GM12878 (cell line): Measurements from ENCODE around the gene BTG4. TPM values are rescaled to one million over a fixed set of nuclear protein-coding genes. Genes with fewer than 3 reads are reported as not detected.

ENCODE experiments used
- ATAC-seq: fragments of 200-7000 bp; cut with Tn5 transposase; 3 replicates; pipeline ENCODE4 v1.9.1; 2020; ENCODE audit warnings: mild to moderate bottlenecking, moderate library complexity
- BruUV-seq: library from RNA; stranded (reverse); fragments of 400-500 nt; replicated peaks from 2 replicates; lab custom pipeline; 2021; lab: Mats Ljungman, UMichigan
- CTCF ChIA-PET: fragments of 300-600 bp; sonication (Branson Sonifier 250); formaldehyde crosslinking; extraction: SDS; loops from one replicate; lab custom pipeline; 2021; ENCODE audit warnings: inconsistent platforms; lab: Yijun Ruan, JAX
- POLR2A ChIA-PET: fragments of 350-600 bp; formaldehyde crosslinking; extraction: SDS; loops from one replicate; lab custom pipeline; 2021; ENCODE audit warnings: inconsistent platforms; lab: Charles Lee
- RAD21 ChIA-PET: fragments of 300-600 bp; sonication (Branson Sonifier 250); formaldehyde crosslinking; loops from one replicate; lab custom pipeline; 2023; ENCODE audit warnings: antibody characterized with exemption; ENCODE audit not compliant: unreplicated experiment; lab: Charles Lee
- SMC1A ChIA-PET: fragments of 300-600 bp; sonication (Branson Sonifier 250); formaldehyde crosslinking; loops from one replicate; lab custom pipeline; 2023; ENCODE audit not compliant: unreplicated experiment, uncharacterized antibody; lab: Charles Lee
- DNase-seq: peaks from one replicate; pipeline ENCODE4 v3.0.0-alpha.2; 2011; ENCODE audit warnings: low read depth, low spot score
- FAIRE-seq: peaks from 3 replicates; lab custom pipeline; 2011; peaks lifted over from hg19 to GRCh38; lab: Jason Lieb, UNC
- H2AFZ ChIP-seq: 2 replicates; pipeline ENCODE4 v1.6.0; 2011; ENCODE audit warnings: low read depth, low read length, control low read depth; ENCODE audit not compliant: control insufficient read depth
- H3K27ac ChIP-seq: 2 replicates; pipeline ENCODE4 v1.5.1; 2011; ENCODE audit warnings: control low read depth; ENCODE audit not compliant: control insufficient read depth, insufficient read depth
- H3K27me3 ChIP-seq, 2 experiments: replicated peaks in 1 of 2; 2 replicates each; pipeline versions ENCODE4 v1.6.0 to v1.6.1; 2011; ENCODE audit warnings: low read length in 1 of 2; ENCODE audit not compliant: control insufficient read depth in 2 of 2, insufficient read depth in 2 of 2
- H3K36me3 ChIP-seq, 2 experiments: 2 replicates each; pipeline ENCODE4 v1.5.1; 2011; ENCODE audit warnings: low read length in 1 of 2; ENCODE audit not compliant: control insufficient read depth in 2 of 2, insufficient read depth in 2 of 2
- H3K4me1 ChIP-seq: 2 replicates; pipeline ENCODE4 v1.6.1; 2011; ENCODE audit warnings: mild to moderate bottlenecking, low read length, moderate library complexity, mixed read lengths; ENCODE audit not compliant: control insufficient read depth, insufficient read depth
- H3K4me2 ChIP-seq: 2 replicates; pipeline ENCODE4 v1.6.0; 2011; ENCODE audit warnings: control low read depth; ENCODE audit not compliant: control insufficient read depth, insufficient read depth
- H3K4me3 ChIP-seq: fragments of 200-600 bp; sonication (generic); 2 replicates; pipeline ENCODE4 v1.5.1; 2016
- H3K79me2 ChIP-seq: 2 replicates; pipeline ENCODE4 v1.6.0; 2011; ENCODE audit warnings: low read length; ENCODE audit not compliant: control insufficient read depth, insufficient read depth
- H3K9ac ChIP-seq: 2 replicates; pipeline ENCODE4 v1.8.0; 2011; ENCODE audit warnings: low read length, control low read depth, mixed read lengths; ENCODE audit not compliant: control insufficient read depth, insufficient read depth
- H3K9me3 ChIP-seq: replicated peaks from 3 replicates; pipeline ENCODE4 v1.5.1; 2011; ENCODE audit warnings: mild to moderate bottlenecking, low read length; ENCODE audit not compliant: control insufficient read depth, insufficient read depth
- H4K20me1 ChIP-seq: 2 replicates; pipeline ENCODE4 v1.6.0; 2011; ENCODE audit not compliant: control insufficient read depth, insufficient read depth
- FOXM1 ChIP-seq: IDR thresholded peaks from 2 replicates; pipeline ENCODE4 v1.6.1; 2012; ENCODE audit warnings: low read depth, mild to moderate bottlenecking, inconsistent platforms, low read length, moderate library complexity
- IKZF1 ChIP-seq: fragments of 450-650 bp; conservative IDR thresholded peaks from 2 replicates; pipeline ENCODE4 v1.6.1; 2017; ENCODE audit warnings: antibody characterized with exemption, mild to moderate bottlenecking
- MXI1 ChIP-seq: fragments of 150-350 bp; IDR thresholded peaks from 2 replicates; pipeline ENCODE4 v1.6.1; 2011; ENCODE audit warnings: low read depth, mild to moderate bottlenecking, inconsistent platforms, low read length, improper control_type of control experiment
- POLR2AphosphoS5 ChIP-seq: IDR thresholded peaks from 2 replicates; pipeline ENCODE4 v1.6.1; 2011; ENCODE audit warnings: mild to moderate bottlenecking, low read length, inconsistent platforms
- ZNF622 ChIP-seq: fragments of 450-650 bp; IDR thresholded peaks from 2 replicates; pipeline ENCODE4 v1.6.1; 2017; ENCODE audit warnings: mild to moderate bottlenecking, inconsistent platforms
- WGBS: methylation state at CpG from one replicate; pipeline ENCODE4 v1.1.6; 2016; ENCODE audit warnings: low lambda C conversion rate; ENCODE audit not compliant: insufficient replicate concordance, insufficient coverage; ENCODE audit errors: missing lambda C conversion rate; 5-methylcytosine and 5-hydroxymethylcytosine counted together
- in situ Hi-C: fragments of 300-500 bp; cut with MboI; formaldehyde crosslinking; loops from 9 replicates; pipeline ENCODE4 v1.14.3; 2018; ENCODE audit warnings: mixed read lengths
- intact Hi-C: fragments of 100-400 bp; cut with micrococcal nuclease; formaldehyde crosslinking; loops from one replicate; pipeline ENCODE4 v1.14.2; 2022; ENCODE audit not compliant: unreplicated experiment
- polyA plus RNA-seq, 11 experiments: library from polyadenylated mRNA; depleted of rRNA in 4 of 11; unstranded in 6 of 11; stranded (reverse) in 5 of 11; fragments of >200 nt; fragmentation: Nextera tagmentation in 4 of 11; fragmentation: Illumina TruSeq in 1 of 11; extraction: Ambion mirVana in 4 of 11; extraction: Trizol in 1 of 11; gene quantifications; 1 replicate in 1 of 11; 2 replicates in 10 of 11; pipeline versions ENCODE4 v1.2.1 to v1.2.3, GENCODE V29; 2011 to 2016; ENCODE audit warnings: inconsistent platforms in 2 of 11, missing spikeins in 2 of 11, low read depth in 1 of 11
- total RNA-seq, 4 experiments: library from RNA; depleted of rRNA in 3 of 4; stranded (reverse); fragments of >200 nt in 3 of 4; fragmentation: Illumina TruSeq in 1 of 4; extraction: Trizol in 1 of 4; gene quantifications; 2 replicates each; pipeline versions ENCODE4 v1.2.1 to v1.2.3, GENCODE V29; 2013 to 2021
- TF ChIP-seq, protein P1 (sequence below): fragments of 450-650 bp; IDR thresholded peaks from 2 replicates; pipeline ENCODE4 v1.6.1; 2017; ENCODE audit warnings: mild to moderate bottlenecking, low read depth, inconsistent platforms; ENCODE audit not compliant: poor library complexity, severe bottlenecking

Gene BTG4
- total and polyA plus RNA-seq, 10 of the 15 experiments (the other 5 are each of a cell fraction or from before 2014, with no cell fraction given), result 0.14 TPM; not detected in 9

DNA sequence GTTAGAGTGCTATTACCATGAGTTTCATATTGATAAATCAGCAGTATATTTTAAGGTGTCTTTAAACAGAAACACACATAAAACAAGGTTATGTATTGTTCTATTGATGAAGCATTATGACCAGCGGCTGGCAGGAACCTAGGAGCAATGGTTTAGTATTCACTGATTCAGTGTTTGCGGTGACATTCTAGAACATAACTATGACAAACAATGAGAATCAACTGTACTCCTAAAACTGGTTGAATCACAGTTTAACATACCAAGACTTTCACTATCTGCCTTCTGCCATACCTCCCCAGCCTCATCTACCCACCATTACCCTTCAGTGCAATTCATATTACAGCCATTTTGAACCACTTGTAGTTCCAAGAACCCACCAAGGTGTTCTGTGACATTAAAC, 11.2 kb upstream of the BTG4 start:
- H3K4me2 ChIP-seq, result no peak overlapping the region
- H3K9me3 ChIP-seq, result no peaks in the 10 kb centered on the region
- H3K9ac ChIP-seq, result no peak overlapping the region
- no peaks in the 10 kb centered on the region for H3K36me3 ChIP-seq
- intact Hi-C loops, result no loop called here
- CTCF ChIA-PET, result interaction anchor here (0.8 kb wide), 1 partner anchor 29 kb away, joined by 3 read pairs; no protein-coding TSS in a partner anchor
- no peak overlapping the region for H3K4me3 ChIP-seq
- TF ChIP-seq POLR2AphosphoS5 (no peak), FOXM1 (no peak), IKZF1 (no peak), ZNF622 (no peak), MXI1 (no peak)
- TF ChIP-seq, protein P1, sequence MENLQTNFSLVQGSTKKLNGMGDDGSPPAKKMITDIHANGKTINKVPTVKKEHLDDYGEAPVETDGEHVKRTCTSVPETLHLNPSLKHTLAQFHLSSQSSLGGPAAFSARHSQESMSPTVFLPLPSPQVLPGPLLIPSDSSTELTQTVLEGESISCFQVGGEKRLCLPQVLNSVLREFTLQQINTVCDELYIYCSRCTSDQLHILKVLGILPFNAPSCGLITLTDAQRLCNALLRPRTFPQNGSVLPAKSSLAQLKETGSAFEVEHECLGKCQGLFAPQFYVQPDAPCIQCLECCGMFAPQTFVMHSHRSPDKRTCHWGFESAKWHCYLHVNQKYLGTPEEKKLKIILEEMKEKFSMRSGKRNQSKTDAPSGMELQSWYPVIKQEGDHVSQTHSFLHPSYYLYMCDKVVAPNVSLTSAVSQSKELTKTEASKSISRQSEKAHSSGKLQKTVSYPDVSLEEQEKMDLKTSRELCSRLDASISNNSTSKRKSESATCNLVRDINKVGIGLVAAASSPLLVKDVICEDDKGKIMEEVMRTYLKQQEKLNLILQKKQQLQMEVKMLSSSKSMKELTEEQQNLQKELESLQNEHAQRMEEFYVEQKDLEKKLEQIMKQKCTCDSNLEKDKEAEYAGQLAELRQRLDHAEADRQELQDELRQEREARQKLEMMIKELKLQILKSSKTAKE, result no peak
- no peak overlapping the region for H3K27ac ChIP-seq
- no TSS peak for BruUV-seq
- RAD21 ChIA-PET, result interaction anchor here (0.7 to 1.5 kb wide), 2 partner anchors 10 to 1242 kb away, joined by 3 to 4 read pairs; no protein-coding TSS in a partner anchor
- no peaks in the 10 kb centered on the region for H3K4me1 ChIP-seq
- no peaks in the 10 kb centered on the region for H4K20me1 ChIP-seq
- DNase-seq, result no peak
- 39% methylated on average over 2 of the region's 2 CpGs for WGBS
- no peak for ATAC-seq
- H3K79me2 ChIP-seq, result no peaks in the 10 kb centered on the region
- in situ Hi-C loops, result no loop called here
- no peaks in the 10 kb centered on the region for H3K27me3 ChIP-seq
- H2AFZ ChIP-seq, result no peak overlapping the region
- SMC1A ChIA-PET, result interaction anchor here (0.8 to 1.0 kb wide), 3 partner anchors 38 to 230 kb away, joined by 3 to 4 read pairs (median 3); no protein-coding TSS in a partner anchor
- POLR2A ChIA-PET, result interaction anchor here (0.6 kb wide), 1 partner anchor 358 kb away, joined by 3 read pairs; no protein-coding TSS in a partner anchor
- FAIRE-seq, result no peak
